ENCODE measurements around the gene RTP5. TPM values are rescaled to one million over a fixed set of nuclear protein-coding genes. Genes with fewer than 3 reads are reported as not detected.

The RTP5 gene
- total RNA-seq, 4 donors from 2014 or later: 0.96 TPM; not detected in 3

DNA sequence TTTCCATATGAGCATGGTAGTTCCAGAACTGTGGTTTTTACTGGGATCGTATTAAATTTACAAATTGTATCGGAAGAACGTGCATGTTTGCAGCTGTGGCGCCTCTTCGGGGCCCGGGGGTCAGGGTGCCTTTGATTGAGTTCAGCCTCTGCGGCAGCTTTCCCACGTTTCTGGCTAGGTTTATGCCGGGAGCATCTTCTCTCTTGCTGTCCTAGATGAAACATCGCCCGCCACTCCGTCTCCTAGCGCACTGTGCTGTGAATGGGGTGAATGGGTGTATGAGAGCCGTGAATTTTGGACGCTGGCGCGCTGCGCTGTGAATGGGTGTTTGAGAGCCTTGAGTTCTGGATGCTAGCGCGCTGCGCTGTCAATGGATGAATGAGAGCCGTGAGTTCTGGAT is 23.1 kb upstream of the RTP5 start:
- DNase-seq (ENCODE audit: low spot score): no peak
- TF ChIP-seq, protein P1, sequence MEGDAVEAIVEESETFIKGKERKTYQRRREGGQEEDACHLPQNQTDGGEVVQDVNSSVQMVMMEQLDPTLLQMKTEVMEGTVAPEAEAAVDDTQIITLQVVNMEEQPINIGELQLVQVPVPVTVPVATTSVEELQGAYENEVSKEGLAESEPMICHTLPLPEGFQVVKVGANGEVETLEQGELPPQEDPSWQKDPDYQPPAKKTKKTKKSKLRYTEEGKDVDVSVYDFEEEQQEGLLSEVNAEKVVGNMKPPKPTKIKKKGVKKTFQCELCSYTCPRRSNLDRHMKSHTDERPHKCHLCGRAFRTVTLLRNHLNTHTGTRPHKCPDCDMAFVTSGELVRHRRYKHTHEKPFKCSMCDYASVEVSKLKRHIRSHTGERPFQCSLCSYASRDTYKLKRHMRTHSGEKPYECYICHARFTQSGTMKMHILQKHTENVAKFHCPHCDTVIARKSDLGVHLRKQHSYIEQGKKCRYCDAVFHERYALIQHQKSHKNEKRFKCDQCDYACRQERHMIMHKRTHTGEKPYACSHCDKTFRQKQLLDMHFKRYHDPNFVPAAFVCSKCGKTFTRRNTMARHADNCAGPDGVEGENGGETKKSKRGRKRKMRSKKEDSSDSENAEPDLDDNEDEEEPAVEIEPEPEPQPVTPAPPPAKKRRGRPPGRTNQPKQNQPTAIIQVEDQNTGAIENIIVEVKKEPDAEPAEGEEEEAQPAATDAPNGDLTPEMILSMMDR (IDR thresholded peaks at IDR 0.05): no peak
- ATAC-seq (ENCODE audit: low FRiP score): no peak

DNA sequence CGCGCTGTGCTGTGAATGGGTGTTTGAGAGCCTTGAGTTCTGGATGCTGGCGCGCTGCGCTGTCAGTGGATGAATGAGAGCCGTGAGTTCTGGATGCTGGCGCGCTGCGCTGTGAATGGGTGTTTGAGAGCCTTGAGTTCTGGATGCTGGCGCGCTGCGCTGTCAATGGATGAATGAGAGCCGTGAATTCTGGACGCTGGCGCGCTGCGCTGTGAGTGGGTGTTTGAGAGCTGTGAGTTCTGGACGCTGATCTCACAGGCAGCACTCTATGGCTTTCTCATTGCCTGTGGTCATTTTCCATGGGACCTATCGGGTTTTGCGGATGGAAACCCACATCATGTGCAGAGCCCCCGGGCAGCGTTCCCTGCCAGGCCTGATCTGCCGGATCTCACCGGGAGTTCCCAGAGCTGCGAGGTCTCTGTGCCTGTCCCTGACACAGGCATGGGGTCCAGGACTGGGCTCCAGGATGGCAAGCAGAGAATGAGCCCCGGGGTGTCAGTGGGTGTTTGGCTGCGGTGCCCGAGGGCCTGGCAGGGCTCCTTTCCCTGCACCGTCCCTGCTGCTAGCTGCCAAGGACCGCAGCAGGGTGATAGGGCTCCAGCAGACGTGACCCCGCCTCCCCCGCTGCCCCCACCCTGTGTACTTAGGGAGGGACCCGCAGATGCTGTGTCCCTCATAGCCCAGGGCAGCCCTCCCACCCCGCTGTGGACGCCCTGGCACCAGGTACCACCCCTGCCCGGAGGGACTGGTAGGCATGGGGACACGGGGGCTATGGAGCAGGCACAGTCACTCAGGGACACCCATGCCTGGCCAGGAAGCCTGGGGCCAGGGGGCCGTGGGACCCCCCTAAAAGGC is 20.5 kb upstream of the RTP5 start:
- ATAC-seq (ENCODE audit: low FRiP score) (no peak), DNase-seq (ENCODE audit: low spot score) (no peak)
- TF ChIP-seq, protein P1 (IDR thresholded peaks at IDR 0.05): no peak

DNA sequence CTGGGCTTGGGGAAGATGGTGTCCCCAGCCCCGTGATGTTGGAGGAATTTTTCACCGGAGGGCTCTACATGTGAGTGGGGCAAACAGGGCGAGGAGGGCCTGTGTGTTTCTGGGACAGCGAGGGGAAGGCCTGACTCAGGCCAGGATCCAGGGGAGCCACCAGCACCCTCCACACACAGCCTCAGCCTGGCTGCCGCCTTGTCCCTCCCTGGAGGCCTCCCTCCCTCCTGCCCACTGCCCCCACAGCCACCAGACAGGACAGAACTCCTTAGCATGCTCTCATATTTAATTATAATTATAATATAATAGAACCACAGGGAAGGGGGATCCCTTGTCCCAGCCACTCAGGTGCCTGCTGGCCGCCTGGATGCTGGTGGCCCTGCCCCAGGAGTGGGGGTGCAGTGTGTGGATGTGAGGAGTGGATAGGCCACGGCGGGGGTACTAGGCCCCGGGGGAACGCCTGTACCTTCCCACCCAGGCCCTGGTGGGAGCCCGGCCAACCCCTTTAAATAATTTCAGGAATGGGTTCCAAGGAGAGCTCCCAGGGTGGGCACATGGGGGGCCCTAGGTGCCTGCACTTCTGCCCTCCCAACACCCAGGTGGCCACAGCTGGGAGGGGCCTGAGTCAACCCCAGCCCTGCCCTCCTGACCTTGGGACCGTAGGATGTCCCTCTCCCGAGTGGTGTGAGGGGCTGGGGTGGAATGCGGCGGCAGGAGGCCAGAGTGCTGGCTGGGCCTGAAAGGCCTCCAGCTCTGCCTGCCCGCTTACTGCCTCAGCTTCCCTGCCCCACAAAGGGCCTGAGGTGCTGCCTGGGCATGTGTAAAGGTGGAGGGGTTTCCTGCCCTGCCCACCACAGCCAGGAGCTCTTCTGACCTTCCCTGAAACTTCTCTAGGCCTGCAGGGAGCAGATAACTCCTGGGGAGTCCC is 19.6 kb upstream of the RTP5 start:
- TF ChIP-seq, protein P1 (IDR thresholded peaks at IDR 0.05): no peak
- no peak for ATAC-seq (ENCODE audit: low FRiP score)
- peak; percentile 16 for DNase-seq (ENCODE audit: low spot score)

DNA sequence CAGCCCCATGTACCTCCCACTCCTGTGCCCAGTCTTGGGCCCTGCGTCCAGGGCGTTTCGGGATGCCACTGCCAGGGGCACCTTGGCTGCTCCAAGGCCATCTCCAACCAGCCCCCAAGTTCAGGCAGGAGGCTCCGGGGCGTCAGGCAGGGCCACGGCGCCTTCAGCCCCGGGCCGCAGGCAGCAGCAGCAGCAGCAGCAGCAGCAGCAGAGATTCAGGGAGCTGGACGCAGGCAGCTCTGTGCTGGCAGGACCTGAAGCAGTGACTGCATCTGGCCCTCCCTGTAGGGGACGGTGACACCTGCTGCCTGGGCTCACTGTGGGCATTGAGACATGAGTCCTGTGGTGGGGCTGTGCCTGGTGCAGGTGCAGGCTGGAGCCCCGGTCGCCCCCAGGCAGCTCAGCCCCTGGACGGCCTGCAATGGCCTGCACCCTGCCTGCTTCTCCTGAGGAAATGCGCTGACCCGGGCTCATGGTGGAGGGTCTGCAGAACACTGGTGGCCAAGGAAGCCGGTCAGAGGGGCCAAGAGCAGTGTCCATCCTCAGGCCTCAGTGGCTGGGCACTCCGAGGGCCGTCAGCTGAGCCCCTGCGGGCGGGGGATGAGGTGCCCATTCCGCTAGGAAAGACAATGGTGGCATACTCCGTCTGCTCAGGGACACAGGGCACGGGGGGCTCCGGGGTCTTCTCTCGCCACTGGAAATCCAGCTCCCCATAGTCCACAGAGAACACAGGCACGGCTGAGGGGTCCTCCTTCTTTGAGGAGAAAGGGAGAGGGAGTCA is 18.8 kb upstream of the RTP5 start:
- ATAC-seq (ENCODE audit: low FRiP score) (peak; percentile 24), DNase-seq (ENCODE audit: low spot score) (peak; percentile 20)
- TF ChIP-seq, protein P1 (IDR thresholded peaks at IDR 0.05): no peak

DNA sequence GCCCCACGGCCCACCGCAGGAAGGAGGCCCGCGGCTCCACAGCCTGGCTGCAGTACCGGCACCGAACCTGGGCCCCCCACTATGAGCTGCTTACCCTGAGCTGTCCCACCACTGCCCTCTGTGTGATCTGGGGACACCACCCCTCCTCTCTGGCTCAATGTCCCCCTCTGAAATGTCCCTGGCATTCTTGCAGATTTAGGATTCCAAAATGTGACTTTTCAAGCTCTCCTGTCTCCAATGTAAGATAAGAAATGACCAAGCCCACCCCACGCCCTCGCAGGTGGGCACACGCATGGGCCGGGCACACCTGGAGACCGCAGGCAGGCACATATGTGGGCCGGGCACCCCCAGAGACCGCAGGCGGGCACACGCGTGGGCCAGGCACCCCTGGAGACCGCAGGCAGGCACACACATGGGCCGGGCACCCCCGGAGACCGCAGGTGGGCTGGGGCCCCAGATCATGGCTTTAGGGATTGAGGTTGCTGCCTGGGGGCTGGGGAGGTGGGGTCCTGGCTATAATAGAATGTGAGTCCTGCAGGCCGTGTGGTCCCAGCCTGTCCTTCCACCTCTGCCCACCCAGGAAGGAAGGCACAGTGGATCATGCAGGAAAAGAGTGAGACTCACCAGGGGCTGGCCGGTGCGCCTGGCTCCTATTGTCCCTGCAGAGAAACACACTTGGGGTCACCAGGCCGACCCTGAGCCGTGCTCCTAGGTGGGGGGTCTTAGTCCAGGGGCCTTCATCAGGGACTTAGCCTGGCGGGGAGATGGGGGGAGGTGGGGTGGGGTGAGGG is 18.0 kb upstream of the RTP5 start:
- TF ChIP-seq, protein P1 (IDR thresholded peaks at IDR 0.05): no peak
- no peak for ATAC-seq (ENCODE audit: low FRiP score)
- DNase-seq (ENCODE audit: low spot score): peak; percentile 19

Measured in omental fat pad (tissue), 4 donors.